WTC11 (cell line): ENCODE results near the gene F13A1. TPM values are rescaled to one million over a fixed set of nuclear protein-coding genes. Genes with fewer than 3 reads are reported as not detected.

Experiments used
- ATAC-seq: fragments of 200-7000 bp; cut with Tn5 transposase; 2 replicates; pipeline ENCODE4 v1.10.0; 2021; ENCODE audit warnings: mild to moderate bottlenecking, moderate library complexity
- CTCF ChIA-PET: fragments of 300-600 bp; sonication (Branson Sonifier 250); formaldehyde crosslinking; loops from one replicate; lab custom pipeline; 2021; ENCODE audit warnings: antibody characterized with exemption; lab: Charles Lee
- POLR2A ChIA-PET: fragments of 350-600 bp; sonication (Branson Sonifier 250); formaldehyde crosslinking; loops from one replicate; lab custom pipeline; 2021; ENCODE audit warnings: antibody characterized with exemption; lab: Charles Lee
- DNase-seq: peaks from one replicate; pipeline ENCODE4 v3.0.0; 2021; ENCODE audit warnings: low spot score
- H3K27ac Mint-ChIP-seq: 2 replicates; pipeline ENCODE4 v1.8.0; 2021; ENCODE audit warnings: mixed read lengths
- H3K27me3 Mint-ChIP-seq: 2 replicates; pipeline ENCODE4 v1.8.0; 2021; ENCODE audit warnings: low read depth, mild to moderate bottlenecking, moderate library complexity, mixed read lengths
- H3K36me3 Mint-ChIP-seq: 2 replicates; pipeline ENCODE4 v1.8.0; 2021; ENCODE audit warnings: mixed read lengths
- H3K4me1 Mint-ChIP-seq: 2 replicates; pipeline ENCODE4 v1.8.0; 2022; ENCODE audit warnings: mixed read lengths
- H3K4me3 Mint-ChIP-seq: 2 replicates; pipeline ENCODE4 v1.8.0; 2021; ENCODE audit warnings: mild to moderate bottlenecking, moderate library complexity, mixed read lengths
- H3K9me3 Mint-ChIP-seq: 2 replicates; pipeline ENCODE4 v1.8.0; 2021; ENCODE audit warnings: mixed read lengths
- AR ChIP-seq: fragments of 250-450 bp; sonication (Bioruptor Pico); IDR thresholded peaks from 2 replicates; pipeline ENCODE4 v1.9.0; 2021; ENCODE audit warnings: mild to moderate bottlenecking
- CBFB ChIP-seq: sonication (generic); formaldehyde crosslinking; IDR thresholded peaks from 2 replicates; pipeline ENCODE4 v1.8.1; 2022; ENCODE audit warnings: mild to moderate bottlenecking, low read depth, missing genetic modification reagents
- CDX4 ChIP-seq: fragments of 250-450 bp; sonication (Bioruptor Pico); IDR thresholded peaks from 2 replicates; pipeline ENCODE4 v1.9.0; 2021; ENCODE audit warnings: moderate library complexity, mild to moderate bottlenecking, inconsistent platforms, borderline replicate concordance
- ELF4 ChIP-seq: sonication (generic); formaldehyde crosslinking; IDR thresholded peaks from 2 replicates; pipeline ENCODE4 v1.8.1; 2022; ENCODE audit warnings: low read depth, mild to moderate bottlenecking, moderate library complexity, missing genetic modification reagents
- FOXP1 ChIP-seq: sonication (generic); formaldehyde crosslinking; IDR thresholded peaks from 2 replicates; pipeline ENCODE4 v1.8.0; 2022; ENCODE audit warnings: missing genetic modification reagents, mild to moderate bottlenecking, moderate library complexity, borderline replicate concordance
- FOXP4 ChIP-seq: sonication (generic); formaldehyde crosslinking; IDR thresholded peaks from 2 replicates; pipeline ENCODE4 v1.8.0; 2022; ENCODE audit warnings: mild to moderate bottlenecking, missing genetic modification reagents
- MAX ChIP-seq: sonication (generic); formaldehyde crosslinking; IDR thresholded peaks from 2 replicates; pipeline ENCODE4 v1.8.0; 2022; ENCODE audit warnings: mild to moderate bottlenecking, missing genetic modification reagents
- MXD4 ChIP-seq: fragments of 250-450 bp; sonication (Bioruptor Pico); IDR thresholded peaks from 2 replicates; pipeline ENCODE4 v1.8.0; 2021; ENCODE audit warnings: mild to moderate bottlenecking, moderate library complexity, borderline replicate concordance
- MYBL2 ChIP-seq: sonication (generic); formaldehyde crosslinking; IDR thresholded peaks from 2 replicates; pipeline ENCODE4 v1.8.1; 2023; ENCODE audit warnings: mild to moderate bottlenecking, moderate library complexity, missing genetic modification reagents
- NFE2L1 ChIP-seq: sonication (generic); formaldehyde crosslinking; IDR thresholded peaks from 2 replicates; pipeline ENCODE4 v1.8.1; 2023; ENCODE audit warnings: missing genetic modification reagents
- NR3C1 ChIP-seq: sonication (generic); formaldehyde crosslinking; conservative IDR thresholded peaks from 2 replicates; pipeline ENCODE4 v1.8.1; 2023; ENCODE audit warnings: low read depth, mild to moderate bottlenecking, missing genetic modification reagents
- SP1 ChIP-seq: sonication (generic); formaldehyde crosslinking; conservative IDR thresholded peaks from 2 replicates; pipeline ENCODE4 v1.8.1; 2022; ENCODE audit warnings: missing genetic modification reagents
- USF2 ChIP-seq: sonication (generic); formaldehyde crosslinking; IDR thresholded peaks from 2 replicates; pipeline ENCODE4 v1.8.1; 2023; ENCODE audit warnings: mild to moderate bottlenecking, missing genetic modification reagents, moderate library complexity
- ZNF121 ChIP-seq: sonication (generic); formaldehyde crosslinking; IDR thresholded peaks from 2 replicates; pipeline ENCODE4 v1.8.0; 2023; ENCODE audit warnings: missing genetic modification reagents
- ZNF219 ChIP-seq: sonication (generic); formaldehyde crosslinking; IDR thresholded peaks from 2 replicates; pipeline ENCODE4 v1.8.0; 2023; ENCODE audit warnings: missing genetic modification reagents, mild to moderate bottlenecking, borderline replicate concordance
- ZNF263 ChIP-seq: sonication (generic); formaldehyde crosslinking; IDR thresholded peaks from 2 replicates; pipeline ENCODE4 v1.8.1; 2022; ENCODE audit warnings: low read depth, mild to moderate bottlenecking, moderate library complexity, missing genetic modification reagents
- ZNF317 ChIP-seq: sonication (generic); formaldehyde crosslinking; IDR thresholded peaks from 2 replicates; pipeline ENCODE4 v1.8.1; 2023; ENCODE audit warnings: low read depth, mild to moderate bottlenecking, moderate library complexity, missing genetic modification reagents, borderline replicate concordance
- total RNA-seq: library from RNA; stranded (reverse); gene quantifications from 3 replicates; pipeline ENCODE4 v1.2.3, GENCODE V29; 2021

Gene F13A1
- total RNA-seq, 1 experiment from 2014 or later = 1.0 TPM

- TF ChIP-seq ZNF263 (CRISPR knock-in tag) (no peak), MXD4 (CRISPR knock-in tag) (no peak), USF2 (CRISPR knock-in tag) (no peak), SP1 (no peak), MYBL2 (CRISPR knock-in tag) (no peak), NFE2L1 (CRISPR knock-in tag) (no peak), AR (no peak), FOXP1 (CRISPR knock-in tag) (no peak), ZNF121 (CRISPR knock-in tag) (no peak)
These were observed 2.4 kb downstream of the F13A1 start (continued) for GRCh38 chr6:6317825-6318733.

- TF ChIP-seq ZNF317 (CRISPR knock-in tag) (no peak), ZNF219 (CRISPR knock-in tag) (no peak), ELF4 (CRISPR knock-in tag) (no peak), FOXP4 (CRISPR knock-in tag) (no peak), CDX4 (CRISPR knock-in tag) (no peak), FOXP1 (CRISPR knock-in tag) (no peak), CBFB (CRISPR knock-in tag) (no peak), MAX (CRISPR knock-in tag) (no peak), NR3C1 (CRISPR knock-in tag) (no peak)
- TF ChIP-seq, all 79 proteins: peak for 0
- DNase-seq (no peak), ATAC-seq (no peak)
- H3K36me3 Mint-ChIP-seq = no peaks in the 10 kb centered on the region
- peaks cover 39% of the 10 kb centered on the region for H3K27me3 Mint-ChIP-seq
- H3K4me1 Mint-ChIP-seq = peaks cover 35% of the 10 kb centered on the region
- ChIA-PET POLR2A (no interaction called here), CTCF (interaction anchor here (0.6 to 1.6 kb wide), 3 partner anchors 24 to 230 kb away, joined by 3 to 7 read pairs (median 4); no protein-coding TSS in a partner anchor)
- H3K9me3 Mint-ChIP-seq = no peaks in the 10 kb centered on the region
- no peak overlapping the region for H3K27ac Mint-ChIP-seq
- no peak overlapping the region for H3K4me3 Mint-ChIP-seq
These were observed 3.1 kb downstream of the F13A1 start for GRCh38 chr6:6317386-6317785.
